PC-3 (cell line): ENCODE data around the gene ABHD11.

ENCODE experiments used
- EZH2 ChIP-seq: fragments of 300-600 bp; sonication (generic); IDR thresholded peaks from one replicate; pipeline ENCODE4 v1.6.1; 2017; ENCODE audit warnings: antibody characterized with exemption, mild to moderate bottlenecking, low read length; ENCODE audit not compliant: unreplicated experiment
- EZH2phosphoT487 ChIP-seq: fragments of 300-600 bp; sonication (generic); IDR thresholded peaks from 2 replicates; pipeline ENCODE4 v1.6.1; 2018; ENCODE audit warnings: mild to moderate bottlenecking, antibody characterized with exemption, low read length, borderline replicate concordance
- TF ChIP-seq, protein P1 (sequence below): fragments of 300-600 bp; sonication (generic); conservative IDR thresholded peaks from 2 replicates; pipeline ENCODE4 v1.5.1; 2017; ENCODE audit warnings: antibody characterized with exemption, low read depth, mild to moderate bottlenecking, low read length

DNA sequence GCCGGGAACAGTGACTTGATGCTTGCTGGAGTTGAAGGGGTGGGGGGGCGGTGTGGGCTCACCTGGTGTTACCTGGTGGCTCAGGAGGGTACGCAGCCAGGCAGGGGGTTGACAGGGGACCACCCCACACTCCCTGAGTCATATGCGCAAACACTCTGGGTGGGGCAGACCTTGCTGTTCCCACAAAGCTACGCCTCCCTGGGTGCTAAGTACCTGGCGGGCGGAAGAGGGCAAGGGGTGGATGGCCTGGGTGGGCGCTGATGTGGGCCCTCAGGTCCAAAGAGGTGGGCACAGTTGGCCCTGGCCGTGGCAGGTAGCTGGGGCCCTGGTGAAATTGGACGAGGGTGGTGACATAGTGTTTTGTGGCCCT, 33.1 kb downstream of the ABHD11 start:
- TF ChIP-seq, protein P1, sequence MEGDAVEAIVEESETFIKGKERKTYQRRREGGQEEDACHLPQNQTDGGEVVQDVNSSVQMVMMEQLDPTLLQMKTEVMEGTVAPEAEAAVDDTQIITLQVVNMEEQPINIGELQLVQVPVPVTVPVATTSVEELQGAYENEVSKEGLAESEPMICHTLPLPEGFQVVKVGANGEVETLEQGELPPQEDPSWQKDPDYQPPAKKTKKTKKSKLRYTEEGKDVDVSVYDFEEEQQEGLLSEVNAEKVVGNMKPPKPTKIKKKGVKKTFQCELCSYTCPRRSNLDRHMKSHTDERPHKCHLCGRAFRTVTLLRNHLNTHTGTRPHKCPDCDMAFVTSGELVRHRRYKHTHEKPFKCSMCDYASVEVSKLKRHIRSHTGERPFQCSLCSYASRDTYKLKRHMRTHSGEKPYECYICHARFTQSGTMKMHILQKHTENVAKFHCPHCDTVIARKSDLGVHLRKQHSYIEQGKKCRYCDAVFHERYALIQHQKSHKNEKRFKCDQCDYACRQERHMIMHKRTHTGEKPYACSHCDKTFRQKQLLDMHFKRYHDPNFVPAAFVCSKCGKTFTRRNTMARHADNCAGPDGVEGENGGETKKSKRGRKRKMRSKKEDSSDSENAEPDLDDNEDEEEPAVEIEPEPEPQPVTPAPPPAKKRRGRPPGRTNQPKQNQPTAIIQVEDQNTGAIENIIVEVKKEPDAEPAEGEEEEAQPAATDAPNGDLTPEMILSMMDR = no peak
- TF ChIP-seq EZH2phosphoT487 = no peak
- TF ChIP-seq EZH2 = no peak
